NCI-H69 (cell line): ENCODE data around the gene ANKRD33.
A peak's percentile ranks its signal among the peaks of the same experiment; 100 is the strongest.

Source experiments
- DNase-seq: peaks from one replicate; lab custom pipeline; 2025; lab: John Stamatoyannopoulos, UW

ANKRD33 gene

GRCh38 chr12:51904951-51905470 lies 17.1 kb downstream of the ANKRD33 start:
- DNase-seq: peak; percentile 61

DNA sequence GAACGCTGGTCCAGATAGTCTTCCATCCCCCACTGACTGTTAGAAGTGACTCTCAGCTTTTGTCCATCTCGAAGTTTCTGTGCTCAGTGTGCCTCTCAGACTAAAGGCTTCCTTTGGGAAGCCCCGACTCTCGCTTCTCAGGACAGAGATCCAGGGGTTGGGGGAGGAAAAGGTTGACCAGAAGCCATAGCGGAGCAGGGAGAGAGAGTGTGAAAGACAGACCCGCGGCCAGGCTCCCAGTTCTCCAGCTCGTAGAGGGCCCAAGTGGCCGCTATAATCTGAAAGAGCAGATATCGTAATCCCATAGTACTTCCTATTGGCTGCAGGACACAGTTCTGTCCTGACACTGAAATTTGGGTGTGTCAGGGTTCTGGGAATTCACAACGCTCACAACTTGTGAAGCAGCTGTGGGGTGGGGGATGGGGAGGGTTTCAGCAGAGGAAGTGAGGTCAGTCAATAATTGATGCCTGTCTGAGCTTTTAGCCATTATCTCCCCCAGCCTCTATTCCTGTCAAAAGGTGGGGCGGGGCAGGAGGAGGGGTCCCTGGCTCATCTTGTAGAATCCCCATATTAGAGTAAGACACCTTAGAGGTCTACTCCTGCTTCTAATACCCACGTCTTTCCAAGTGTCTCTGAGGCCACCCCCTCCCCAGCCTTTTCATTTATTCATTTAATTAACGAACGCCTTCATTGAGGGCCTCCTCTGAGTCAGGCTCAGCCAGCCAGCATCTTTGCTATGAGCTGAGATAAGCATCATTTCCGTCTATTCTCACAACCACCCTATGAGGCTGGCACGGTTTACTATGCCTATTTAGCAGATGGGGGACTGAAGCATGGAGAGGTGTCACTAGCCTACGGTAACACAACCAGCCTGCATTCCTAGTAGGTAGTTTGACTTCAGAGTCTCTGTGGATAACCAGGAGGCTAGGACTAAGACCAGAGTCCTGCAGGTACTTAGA lies 17.8 kb downstream of the ANKRD33 start:
- peak; percentile 76 for DNase-seq

DNA sequence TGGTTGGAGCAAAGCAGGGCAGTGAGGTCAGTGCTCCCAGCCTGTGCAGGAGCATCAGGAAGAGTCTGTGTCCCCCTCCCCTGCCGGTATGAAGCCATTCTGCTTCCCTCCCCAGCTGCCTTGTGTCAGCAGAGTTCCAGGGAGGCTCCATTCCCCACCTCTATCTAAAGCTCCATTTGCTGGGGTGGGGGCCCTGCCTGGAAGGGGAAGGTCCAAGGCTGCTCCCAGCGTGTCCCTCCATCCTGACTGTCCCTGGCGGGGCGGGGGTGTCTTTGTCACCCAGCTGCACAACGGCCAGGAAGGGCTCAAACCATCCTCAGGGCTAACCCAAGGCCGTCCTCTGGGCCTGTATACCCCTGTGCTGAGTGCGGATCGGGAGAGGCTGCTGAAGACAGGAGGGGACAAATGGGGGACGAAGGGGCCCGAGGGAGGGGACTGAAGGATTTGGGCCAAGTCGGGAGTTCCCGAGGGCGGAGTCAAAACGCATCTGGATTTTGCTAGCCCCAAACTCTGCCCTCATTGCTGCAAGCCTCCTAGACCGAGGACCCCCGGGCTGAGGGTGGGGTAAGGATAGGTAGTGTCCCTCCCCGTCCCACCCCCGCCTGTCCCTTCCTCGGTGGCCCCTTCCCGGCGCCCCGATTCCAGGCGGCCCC lies 18.7 kb downstream of the ANKRD33 start:
- DNase-seq: no peak

GRCh38 chr12:51907083-51907855 lies 19.4 kb downstream of the ANKRD33 start, which contains the start of gene ACVRL1:
TSS of gene ACVRL1 (plus strand) at chr12:51907504. CDS start at chr12:51912475, 4,971 bp downstream.
- no peak for DNase-seq

DNA sequence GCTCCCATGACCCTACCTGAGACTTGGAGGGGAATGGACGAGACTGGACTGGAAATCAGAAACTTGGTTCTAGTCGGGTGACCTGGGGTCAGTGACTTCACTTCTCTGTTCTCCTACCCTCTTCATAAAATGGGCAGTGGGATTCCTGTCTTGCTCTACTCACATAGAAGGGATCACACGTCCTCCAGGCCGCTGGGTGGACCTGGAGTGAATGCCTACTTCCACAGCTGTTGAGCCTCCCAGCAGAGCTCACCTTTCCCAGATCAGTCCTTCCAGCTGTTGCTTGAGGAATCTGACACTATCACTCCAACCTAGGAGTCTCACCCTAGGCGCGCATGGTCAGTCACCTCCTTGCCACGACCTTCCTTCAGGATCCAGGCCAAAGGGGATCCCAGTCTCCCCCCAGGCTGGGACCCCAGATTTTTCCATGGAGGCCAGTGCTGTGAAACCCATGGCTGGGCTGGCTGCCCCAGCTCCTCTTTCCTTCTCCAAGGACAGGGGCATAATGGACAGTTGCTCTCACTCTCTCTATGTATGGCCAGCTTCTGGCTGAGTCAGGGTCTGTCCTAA lies 20.0 kb downstream of the ANKRD33 start:
- no peak for DNase-seq

GRCh38 chr12:51908876-51909592 lies 21.1 kb downstream of the ANKRD33 start:
- DNase-seq: peak; percentile 67

DNA sequence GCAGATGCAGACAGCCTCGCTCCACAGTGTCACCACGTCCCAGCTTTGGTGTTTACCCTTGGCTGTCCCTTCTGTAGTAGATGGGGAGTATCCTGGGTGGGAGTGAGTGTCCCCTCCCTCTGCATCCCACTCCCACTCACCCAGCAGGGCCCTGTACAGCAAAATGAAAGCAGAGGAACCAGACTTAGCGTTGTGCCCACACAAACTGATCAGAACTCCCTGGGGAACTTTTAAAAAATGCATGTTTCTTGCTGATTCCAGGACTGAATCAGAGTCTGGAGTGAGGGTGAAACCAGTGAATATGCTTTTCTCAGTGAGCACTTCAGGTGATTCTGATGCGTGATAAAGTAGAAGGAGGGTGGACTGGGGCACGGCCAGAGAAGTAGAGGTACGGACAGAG lies 22.3 kb downstream of the ANKRD33 start:
- no peak for DNase-seq

- no peak for DNase-seq
These were observed 22.8 kb downstream of the ANKRD33 start for GRCh38 chr12:51910691-51911090.

GRCh38 chr12:51911307-51911706 lies 23.4 kb downstream of the ANKRD33 start:
- DNase-seq: no peak

- peak; percentile 89 for DNase-seq
These were observed 24.1 kb downstream of the ANKRD33 start for GRCh38 chr12:51911788-51912711.

GRCh38 chr12:51913071-51914033 lies 25.4 kb downstream of the ANKRD33 start:
- no peak for DNase-seq

- DNase-seq: no peak
These were observed 26.4 kb downstream of the ANKRD33 start for GRCh38 chr12:51914034-51914923.

DNA sequence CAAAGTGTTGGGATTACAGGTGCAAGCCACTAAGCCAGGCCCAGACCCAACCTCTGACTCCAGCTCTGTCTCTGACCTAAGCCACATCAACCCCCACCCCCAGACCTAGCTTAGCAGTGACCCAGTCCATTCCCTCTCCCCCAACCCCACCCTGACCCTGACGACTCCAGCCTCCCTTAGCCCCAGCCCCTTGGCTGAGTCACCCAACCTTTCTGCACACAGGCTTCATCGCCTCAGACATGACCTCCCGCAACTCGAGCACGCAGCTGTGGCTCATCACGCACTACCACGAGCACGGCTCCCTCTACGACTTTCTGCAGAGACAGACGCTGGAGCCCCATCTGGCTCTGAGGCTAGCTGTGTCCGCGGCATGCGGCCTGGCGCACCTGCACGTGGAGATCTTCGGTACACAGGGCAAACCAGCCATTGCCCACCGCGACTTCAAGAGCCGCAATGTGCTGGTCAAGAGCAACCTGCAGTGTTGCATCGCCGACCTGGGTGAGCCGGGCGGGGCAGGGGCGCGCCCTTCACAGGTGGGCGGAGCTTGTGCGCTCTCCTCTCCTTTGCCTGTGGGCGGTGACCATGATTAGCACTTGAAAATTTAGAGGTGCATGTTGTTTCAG lies 27.2 kb downstream of the ANKRD33 start:
- no peak for DNase-seq

- no peak for DNase-seq
These were observed 28.0 kb downstream of the ANKRD33 start for GRCh38 chr12:51915951-51916350.

GRCh38 chr12:51917041-51917590 lies 29.2 kb downstream of the ANKRD33 start:
- DNase-seq: no peak

DNA sequence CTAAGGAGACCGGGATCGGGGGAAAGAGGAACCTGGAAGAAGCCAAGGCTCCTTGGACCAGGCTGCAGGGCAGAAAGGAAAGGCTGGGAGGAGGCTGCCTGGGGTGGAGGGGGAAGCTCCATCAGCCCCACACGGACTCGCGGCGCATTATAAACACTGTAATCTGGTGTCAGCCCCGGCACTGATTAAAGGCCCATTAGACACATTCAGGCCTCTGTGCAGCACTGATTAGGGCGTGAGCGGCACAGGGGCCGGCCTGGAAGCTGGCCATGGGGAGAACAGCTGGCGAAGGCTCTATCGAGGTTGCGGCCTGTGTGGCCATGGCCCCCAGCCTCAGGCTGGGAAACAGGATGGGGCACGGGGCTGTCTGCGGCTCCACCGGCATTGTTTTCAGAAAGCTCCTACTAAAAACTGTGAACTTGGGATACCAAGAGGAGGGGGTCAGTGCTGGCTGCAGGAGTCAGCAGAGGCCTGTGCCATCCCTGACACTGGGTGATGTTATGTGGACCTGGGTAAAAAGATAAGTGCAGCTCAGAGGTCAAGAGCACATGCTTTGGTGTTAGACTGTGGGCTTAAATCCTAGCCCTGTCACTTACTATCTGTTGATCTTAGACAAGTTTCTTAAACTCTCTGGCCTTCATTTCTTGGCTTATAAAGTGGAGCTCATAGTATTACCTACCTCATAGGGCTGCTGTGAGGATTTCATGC lies 30.0 kb downstream of the ANKRD33 start:
- DNase-seq: peak; percentile 64
